Sigmoid colon (tissue), 4 donors: Measurements from ENCODE around the gene ABHD17C.

Experiments used
- CTCF ChIP-seq, 4 experiments: fragments of 450-650 bp in 3 of 4; fragments of 200-600 bp in 1 of 4; IDR thresholded peaks; one replicate each; pipeline ENCODE4 v1.5.1; 2016 to 2019; ENCODE audit warnings: antibody characterized with exemption in 4 of 4, mild to moderate bottlenecking in 3 of 4, moderate library complexity in 2 of 4
- POLR2AphosphoS5 ChIP-seq, 4 donors: sonication (generic); formaldehyde crosslinking; IDR thresholded peaks; one replicate each; pipeline ENCODE4 v1.6.1; 2017; ENCODE audit warnings: antibody characterized with exemption in 4 of 4

GRCh38 chr15:80747317-80748053 is 52.4 kb downstream of the ABHD17C start:
- TF ChIP-seq POLR2AphosphoS5 (IDR thresholded peaks at IDR 0.05) (no peak), CTCF (IDR thresholded peaks at IDR 0.05) (no peak)
